SHP77 (cell line): ENCODE data around the gene MDM1.

Experiments used
- DNase-seq, 2 experiments: peaks; one replicate each; lab custom pipeline; 2025; lab: John Stamatoyannopoulos, UW

MDM1 gene

DNA sequence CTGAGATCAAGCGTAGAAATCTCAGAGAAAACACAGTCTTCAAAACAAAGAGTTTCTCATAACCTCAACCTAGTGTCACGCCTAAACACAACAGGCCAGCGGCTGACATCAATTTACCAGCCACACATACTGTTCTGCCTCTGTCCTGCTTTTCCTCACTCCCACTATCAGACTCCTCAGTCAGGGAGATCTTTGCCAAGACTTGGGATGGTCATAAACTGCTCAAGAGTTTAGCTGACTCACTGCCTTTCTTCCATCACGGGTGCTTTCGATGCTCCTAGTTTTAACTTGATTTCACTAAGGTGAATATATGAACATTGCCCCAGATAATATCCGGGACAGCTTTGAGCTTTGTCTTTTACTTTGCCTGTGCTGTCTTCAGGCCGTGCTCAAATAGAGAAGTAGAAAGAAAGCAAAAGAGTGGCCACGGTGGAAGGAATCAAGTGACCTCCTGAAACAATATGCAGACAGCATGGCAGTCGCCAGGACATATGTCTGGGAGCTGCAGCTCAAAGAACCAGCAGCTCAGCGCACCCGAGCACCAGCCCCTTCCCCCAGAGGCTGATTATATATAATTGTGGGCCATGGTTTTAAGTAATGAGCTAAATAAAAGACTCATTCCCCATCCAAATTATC is 12.1 kb downstream of the MDM1 start:
- DNase-seq: no peak

DNA sequence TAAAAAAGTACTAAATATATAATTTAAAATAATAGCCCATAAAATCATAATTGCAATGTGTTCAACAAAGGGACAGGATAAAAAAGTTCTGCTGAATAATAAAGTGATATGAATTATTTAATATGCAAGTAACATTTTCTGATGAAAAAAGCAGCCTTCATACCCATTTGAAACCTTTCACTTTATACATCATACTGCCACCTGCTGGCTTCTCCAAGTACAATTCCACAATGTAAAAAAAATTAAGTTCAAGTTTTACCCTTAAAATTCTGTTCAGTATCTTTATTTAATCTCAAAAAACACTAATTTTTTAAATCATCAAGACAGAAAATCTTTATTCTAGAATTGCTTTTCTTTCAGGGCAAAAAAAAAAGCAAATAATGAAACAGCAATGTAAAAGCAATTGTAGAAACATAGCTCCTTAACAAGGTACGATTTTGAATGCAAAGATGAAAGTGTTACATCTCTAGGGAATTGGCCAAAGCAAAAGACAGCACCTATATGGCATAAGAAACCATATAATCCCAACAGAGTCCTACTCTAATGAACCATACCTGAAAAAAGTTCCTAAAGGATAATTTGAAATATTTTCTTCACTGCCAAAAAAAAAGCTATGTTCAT is 15.0 kb downstream of the MDM1 start:
- peak; percentile 32 to 39 for DNase-seq

DNA sequence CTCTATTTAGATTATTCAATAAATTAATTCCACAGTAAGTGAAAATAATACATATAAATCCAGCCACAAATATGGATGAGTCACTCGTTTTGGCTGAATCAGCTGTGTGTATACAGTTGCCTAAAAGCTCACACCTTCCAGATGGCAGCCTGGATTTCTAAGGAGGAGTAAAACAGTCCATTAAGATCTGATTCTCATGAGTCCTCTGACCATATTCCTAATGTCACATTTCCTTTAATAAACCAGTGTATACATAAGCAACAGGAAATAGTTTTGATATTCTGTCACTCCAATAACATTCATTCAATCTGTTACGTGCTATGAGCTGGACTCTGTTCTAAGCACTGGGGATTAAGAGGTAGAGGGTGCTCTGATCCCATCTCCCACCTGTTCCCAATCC is 21.8 kb downstream of the MDM1 start:
- no peak for DNase-seq

DNA sequence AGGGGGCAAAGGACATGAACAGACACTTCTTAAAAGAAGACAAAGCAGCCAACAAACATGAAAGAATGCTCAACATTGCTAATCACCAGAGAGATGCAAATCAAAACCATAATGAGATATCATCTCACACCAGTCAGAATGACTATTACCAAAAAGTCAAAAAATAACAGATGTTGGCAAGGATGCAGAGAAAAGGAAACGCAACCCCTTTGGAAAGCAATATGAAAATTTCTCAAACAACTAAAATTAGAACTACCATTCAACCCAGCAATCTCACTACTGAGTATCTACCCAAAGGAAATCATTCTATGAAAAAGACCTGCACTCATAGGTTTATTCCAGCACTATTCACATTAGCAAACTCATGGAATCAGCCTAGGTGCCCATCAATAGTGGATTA is 25.6 kb downstream of the MDM1 start:
- no peak for DNase-seq

DNA sequence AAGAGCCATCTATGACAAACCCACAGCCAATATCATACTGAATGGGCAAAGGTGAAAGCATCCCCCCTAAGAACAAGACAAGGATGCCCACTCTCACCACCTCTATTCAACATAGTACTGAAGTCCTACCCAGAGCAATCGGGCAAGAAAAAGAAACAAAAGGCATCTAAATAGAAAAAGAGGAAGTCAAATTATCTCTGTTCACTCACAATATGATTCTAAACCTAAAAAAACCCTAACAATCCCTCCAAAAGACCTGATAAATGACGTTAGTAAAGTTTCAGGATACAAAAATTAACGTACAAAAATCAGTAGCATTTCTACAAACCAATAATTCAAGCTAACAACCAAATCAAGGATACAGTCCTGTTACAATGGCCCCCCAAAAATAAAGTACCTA is 26.9 kb downstream of the MDM1 start:
- DNase-seq: no peak

DNA sequence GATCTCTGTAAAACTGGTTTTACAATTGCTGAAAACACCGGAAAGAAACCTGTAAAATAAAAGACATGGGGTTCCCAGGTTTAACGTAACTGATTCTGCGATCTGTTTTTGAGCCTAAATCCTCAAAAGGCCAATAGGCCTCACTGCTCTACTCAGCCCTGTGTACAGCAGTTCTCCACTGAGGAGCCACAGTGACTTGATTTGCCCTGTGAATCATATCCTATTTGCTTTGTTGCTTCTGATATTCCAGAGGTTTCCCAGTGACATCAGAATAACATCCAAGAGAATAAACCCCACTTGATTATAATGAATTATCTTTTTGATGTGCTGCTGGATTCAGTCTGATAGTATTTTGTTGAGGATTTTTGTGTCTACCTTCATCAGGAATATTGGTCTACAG is 27.5 kb downstream of the MDM1 start:
- DNase-seq: no peak

DNA sequence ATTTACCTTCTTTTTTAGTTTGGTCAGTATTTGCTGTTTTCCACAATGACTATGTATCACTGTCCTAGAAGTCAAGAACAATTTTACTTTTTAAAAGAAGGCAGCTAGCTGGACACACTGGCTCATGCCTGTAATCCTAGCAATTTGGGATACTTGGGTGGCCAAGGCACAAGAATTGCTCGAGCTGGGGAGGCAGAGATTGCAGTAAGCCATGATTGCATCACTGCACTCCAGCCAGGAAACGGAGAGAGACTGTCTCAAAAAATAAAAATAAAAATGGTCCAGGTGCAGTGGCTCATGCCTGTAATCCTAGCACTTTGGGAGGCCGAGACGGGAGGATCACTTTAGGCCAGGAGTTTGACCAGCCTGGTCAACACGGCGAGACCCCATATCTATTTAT is 28.3 kb downstream of the MDM1 start:
- no peak for DNase-seq

DNA sequence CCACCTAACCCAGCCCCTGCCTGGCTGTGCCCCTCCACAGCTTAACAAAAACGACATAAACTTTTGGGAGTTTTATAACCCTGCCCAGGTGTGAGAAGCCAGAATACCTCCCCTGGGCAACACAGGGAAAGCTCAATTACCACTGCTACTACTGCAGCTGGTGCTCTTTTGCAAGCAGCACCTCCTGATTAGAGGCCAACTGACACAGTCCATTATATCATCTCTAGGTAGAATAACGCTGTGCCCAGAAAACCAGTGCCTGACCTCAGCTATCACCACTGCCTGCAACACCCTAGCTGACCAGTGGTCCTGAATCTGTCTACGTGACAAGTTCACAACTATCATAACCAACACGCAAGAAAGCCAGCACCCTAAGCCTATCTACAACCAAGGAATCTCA is 34.2 kb downstream of the MDM1 start:
- DNase-seq: no peak

DNA sequence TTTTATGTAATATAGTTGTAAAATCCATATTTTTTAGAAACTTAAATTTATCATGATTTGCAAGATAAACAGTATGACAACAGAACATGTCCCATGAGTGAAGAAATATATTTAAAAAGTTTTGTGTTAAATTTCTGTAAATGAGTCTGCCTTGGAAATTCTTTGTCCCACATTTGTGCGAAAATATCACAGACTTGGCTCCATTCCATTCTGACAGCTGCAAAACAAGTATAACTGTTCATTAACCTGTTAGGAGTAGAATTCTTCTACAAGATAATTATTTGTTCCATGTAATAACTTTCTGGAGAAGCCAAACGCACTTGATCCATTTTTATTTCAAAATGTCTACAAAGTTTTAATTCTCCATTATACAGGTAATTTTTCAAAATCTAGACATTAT is 37.9 kb downstream of the MDM1 start:
- DNase-seq: no peak

DNA sequence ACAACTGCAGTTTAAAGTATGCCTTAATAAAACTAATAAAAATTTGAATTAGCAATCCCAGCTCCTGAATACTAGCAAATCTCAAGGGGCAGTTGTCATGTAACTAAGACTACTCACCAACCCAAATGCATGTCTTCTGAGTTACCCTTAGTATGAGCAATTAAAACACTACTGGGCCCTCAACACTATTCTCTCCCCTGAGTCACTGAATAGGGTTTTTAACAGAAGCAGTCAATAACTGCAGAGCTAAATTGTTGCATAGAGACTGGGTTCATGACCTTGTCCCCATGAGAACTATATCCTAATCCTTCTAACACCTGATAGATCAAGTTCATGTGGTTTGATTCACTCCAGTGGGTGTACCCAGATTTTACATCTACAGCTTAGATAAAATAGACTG is 38.8 kb downstream of the MDM1 start:
- no peak for DNase-seq

DNA sequence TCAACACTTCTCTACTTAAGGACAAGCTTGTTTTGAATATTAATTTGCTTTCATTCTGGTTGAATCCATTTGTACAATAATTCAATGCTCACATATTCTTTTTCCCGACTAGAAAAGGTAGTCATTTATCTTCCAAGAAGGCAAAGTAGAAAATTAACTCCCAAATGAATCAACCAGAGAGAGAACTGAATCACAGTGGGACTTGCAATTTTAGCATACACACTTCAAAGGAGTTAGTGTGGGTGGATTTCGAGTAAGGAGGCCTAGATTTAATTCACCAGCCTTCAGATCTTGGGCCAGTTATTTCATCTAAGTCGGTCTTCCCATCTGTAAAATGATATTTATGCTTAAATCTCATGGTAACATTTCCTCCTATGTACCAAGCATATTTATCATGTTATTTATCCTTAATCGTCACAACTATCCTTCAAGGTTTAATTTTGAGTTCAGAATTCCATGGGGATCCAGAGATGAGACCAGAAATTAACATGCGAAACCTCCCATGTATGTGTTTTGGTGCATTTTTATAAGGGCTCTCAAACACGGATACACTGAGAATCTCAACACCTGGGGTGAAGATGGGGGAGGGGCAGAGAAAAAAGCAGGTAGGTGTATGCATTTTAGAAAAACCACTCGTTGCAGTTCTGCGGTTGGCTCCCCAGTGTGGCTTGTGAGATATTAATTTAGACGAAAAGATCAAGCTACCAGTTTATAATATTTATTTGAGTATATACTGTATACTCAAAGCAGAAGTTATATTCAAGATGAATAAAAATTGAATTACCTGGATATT is 39.8 kb downstream of the MDM1 start:
- no peak for DNase-seq

DNA sequence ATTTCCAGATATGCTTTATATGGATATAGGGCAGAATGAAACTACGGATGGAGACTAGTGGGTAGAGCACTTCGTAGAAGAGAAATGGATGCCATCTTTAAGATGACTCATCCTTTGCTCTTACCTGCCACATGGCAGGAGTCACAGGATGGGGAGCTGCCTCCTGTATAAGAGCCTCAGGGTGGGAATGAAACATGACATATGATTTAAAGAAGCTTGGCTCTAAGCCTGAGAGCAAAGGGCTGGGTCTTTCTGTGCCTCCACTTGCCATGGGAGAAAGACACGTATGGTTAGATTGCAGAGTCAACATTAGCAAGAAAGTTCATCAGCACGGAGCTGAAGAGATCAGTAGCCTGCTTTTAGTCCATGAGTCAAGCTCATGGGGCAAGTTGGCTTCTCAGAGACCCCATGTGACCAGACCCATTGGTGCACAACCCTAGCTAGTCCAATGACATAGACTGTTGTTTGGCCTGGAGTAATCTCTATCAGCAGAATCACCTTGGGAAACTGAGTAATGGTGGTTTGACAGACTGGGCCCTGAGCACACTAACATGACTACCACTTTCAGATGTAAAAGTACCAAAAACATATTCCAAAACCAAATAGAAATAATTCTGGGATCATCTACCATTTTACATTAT is 40.6 kb downstream of the MDM1 start:
- no peak for DNase-seq

DNA sequence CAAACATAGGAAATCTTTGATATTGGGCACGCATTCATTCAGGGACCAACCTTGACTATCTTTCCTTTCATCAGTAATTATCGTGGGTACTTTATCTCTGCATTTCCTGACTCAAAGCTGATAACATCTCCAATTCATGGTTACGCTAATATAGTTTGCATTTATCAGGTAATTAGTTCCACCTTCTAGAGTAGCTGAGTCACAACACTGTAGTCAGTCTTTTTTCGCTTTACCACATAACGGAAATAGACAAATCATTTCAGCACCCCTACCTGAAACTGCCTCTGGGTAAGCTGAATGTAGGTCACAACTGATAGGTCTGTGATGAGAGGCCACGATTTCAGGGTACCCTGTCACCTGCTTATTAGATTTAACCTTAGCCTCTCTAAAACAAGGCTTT is 42.0 kb downstream of the MDM1 start:
- no peak for DNase-seq

DNA sequence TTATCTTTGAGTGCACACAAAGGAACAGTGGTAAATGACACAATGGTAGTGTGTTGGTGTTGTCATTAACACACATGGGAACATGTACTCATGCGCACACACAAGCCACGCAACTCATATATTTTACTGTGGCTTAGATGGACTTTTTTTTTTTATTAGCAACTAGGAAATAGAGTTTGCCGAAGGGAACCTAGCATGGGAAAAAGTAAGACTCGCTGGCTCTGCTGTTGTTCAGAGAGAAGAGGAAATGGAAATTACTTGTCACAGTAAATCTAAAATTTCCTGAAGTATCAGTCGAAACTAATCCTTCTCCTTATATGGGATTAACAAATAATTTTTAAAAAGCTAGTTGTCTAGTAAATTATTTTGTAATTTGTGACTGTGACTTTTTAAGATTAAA is 45.1 kb downstream of the MDM1 start:
- no peak for DNase-seq

DNA sequence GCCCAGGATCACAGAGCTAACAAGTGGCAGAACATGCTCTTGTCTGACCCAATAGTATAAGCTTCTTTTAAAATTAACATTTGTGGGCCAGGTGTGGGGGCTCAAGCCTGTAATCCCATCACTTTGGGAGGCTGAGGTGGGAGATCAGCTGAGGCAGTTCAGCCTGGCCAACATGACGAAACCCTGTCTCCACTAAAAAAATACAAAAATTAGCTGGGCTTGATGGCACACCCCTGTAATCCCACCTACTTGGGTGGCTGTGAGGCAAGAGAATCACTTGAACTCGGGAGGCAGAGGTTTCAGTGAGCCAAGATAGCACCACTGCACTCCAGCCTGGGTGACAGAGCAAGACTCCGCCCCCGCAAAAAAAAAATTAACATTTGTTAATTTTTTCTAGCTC is 45.8 kb downstream of the MDM1 start:
- DNase-seq: no peak

DNA sequence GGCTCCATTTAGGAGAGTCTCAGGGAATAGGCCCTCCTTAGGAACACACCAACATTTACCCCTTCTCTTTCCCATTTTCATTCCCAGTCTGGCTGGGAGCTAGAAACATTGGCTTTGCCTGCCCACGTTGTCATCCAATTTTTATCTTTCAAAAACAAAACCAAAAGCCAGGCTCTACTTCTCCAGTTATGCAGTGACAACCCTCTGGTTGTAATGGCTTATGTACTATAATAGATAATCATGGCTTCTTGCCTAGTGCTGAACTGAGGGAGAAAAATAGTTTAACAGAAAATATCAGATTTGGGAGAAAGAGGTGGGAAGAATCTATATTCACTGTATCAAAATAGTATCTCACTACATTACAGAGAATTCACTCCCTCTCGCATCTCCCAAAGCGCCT is 46.6 kb downstream of the MDM1 start:
- no peak for DNase-seq

DNA sequence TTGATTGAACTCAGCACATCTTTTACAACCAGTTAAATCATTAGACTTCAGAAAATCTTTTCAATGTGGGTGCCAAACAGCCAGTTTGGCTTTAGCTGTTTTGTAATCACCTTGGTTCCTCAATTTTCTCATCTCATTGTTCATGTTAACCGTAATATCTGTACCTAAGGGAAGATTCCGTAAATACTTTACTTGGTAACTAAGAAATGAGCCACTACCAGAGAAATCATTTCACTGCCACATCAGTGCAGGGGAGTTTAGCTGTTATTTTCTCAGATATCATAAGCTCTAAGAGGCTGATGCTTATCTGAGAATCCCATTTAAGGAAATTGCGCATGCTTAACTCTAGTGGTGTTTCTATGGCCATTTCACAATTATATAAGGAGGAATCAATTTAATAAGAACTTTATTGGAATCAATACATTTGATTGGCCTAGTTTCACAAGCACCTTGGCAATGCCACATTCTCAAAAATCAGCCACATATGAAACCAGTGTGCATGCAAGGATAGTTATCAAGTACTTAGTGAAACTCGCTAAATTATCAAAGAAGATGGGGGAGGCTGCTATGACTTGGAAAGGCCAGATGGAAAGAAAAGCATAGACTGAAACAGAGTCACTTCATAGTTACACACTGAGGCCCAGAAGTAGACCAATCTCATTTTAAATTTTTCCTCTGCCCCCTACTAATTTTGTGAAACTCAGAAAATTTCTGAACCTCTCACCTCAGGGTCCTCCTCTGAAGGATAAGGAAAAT is 50.7 kb downstream of the MDM1 start:
- no peak for DNase-seq

DNA sequence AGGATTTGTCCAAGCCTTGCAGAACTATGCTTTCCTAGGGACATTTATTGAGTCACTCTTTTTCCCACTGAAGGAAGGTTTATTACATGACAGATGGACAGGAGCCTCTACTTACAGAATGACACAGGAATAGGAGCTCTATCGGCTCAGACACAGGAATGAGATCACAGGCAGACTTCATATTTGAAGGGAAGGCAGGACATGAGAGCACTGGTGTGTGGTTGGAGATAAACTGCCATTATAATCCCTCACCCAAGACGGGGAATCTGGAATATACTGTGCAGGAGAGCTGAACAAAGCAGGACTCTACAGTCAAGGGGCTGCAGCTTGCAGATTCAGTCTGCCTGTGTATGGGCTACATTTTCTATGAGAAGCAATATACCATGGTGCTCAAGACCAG is 51.9 kb downstream of the MDM1 start:
- DNase-seq: no peak

DNA sequence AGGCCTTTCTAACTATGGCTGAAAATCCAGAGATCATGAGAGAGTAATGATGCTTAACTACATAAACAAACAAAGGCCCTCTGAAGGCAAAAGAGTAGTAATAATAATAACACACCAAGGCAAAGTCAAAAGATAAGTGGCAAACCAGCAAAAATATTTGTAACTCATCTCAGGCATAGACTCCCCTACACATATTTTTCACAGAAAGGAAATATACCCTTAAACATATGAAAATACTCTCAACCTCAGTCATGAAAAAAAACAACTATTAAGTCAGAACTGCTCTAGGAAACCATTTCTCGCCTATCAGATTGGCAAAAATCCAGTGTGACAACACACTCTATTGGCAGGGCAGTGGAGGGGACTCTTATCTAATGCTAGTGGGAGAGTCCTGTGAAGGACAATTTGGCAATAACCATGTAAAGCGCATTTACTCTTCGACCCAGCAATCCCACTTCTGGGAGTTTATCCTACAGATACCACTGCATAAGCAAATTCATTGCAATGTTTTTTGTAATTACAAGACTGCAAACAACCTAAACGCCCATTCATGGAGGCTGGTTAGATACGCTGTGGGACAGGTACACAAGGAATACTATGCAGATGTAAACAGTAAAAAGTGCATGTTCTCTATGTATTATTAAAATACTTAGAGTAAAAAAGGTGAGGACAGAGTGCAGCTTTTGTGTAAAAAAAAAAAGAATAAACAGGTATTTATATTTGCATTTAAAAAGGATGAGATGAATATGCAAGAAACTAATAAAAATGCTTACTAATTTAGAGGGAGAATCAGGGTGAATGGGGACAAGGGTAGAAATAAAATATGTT is 52.7 kb downstream of the MDM1 start:
- no peak for DNase-seq

DNA sequence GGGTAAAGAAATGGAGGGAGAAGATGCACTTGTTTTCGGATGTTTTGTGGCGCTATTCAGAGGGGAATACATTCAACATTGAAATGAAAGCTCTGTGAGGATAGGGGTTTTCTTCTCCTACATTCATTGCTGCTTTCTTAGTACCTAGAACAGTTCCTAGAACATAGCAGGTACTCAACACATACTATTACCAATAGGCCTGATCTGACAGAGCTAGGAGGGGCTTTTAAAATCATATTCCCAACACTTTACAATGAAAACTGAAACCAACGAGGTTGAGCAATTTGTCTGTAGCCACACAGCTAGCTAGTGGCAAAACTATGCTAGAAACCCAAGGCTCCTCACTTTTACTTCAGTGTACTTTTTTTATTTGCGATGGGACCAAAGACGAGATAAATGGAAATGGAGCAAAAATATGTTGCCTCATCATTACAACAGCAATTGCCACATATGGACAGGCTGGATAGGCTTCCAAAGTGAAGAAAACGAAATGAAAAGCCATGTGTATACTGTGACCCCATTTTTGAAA is 55.7 kb downstream of the MDM1 start:
- DNase-seq: no peak

DNA sequence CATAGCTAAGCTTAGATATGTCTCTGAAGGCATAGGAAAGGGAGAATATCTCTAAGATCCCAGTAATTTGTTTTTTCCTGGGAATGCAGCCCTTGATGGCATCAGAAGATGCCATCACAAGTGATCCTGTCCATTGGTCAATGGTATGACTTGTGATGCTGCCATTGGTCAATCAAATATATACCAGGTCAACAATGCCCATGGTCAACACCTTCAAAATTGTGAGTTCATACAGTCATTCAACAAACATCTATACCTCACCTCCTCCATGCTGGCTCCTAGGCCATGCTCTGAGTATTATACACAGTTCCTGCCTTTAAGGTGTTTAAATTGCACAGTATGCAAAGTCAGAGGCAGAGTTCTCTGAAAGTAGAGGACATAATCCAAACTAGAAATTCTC is 59.4 kb downstream of the MDM1 start:
- no peak for DNase-seq
